ENCODE data around the gene LRRTM4.

- TF ChIP-seq CTCF (IDR thresholded peaks at IDR 0.05) (no peak), POLR2A (IDR thresholded peaks at IDR 0.05) (no peak)
Measured at GRCh38 chr2:77301441-77301840, 220.7 kb downstream of the LRRTM4 start.

Measured in vagina (tissue), 2 donors.